ENCODE data around the gene ZSWIM7.

DNA sequence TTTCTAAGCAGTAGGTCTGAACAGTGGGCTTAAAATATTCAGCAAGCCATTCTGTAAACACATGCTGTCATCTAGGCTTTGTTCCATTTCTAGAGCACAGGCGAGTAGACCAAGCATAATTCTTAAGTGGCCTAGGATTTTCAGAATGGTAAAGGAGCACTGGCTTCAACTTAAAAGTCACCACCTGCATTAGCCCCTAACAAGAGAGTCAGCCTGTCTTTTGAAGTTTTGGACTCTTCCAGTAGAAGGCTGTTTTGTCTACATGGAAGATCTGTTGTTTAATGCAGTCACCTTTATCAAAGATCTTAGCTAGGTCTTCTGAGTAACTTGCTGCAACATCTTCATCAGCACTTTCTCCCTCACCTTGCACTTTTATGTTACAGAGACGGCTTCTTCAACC lies 36.8 kb upstream of the ZSWIM7 start:
- TF ChIP-seq CTCF (IDR thresholded peaks at IDR 0.05) (no peak), POLR2AphosphoS5 (IDR thresholded peaks at IDR 0.05) (no peak), EP300 (IDR thresholded peaks at IDR 0.05) (no peak), POLR2A (IDR thresholded peaks at IDR 0.05) (no peak)

All from stomach (tissue), 4 donors.